GM18505 (cell line): ENCODE measurements around the gene EIF2B5.

ENCODE experiments used
- ATAC-seq: cut with Tn5 transposase; IDR thresholded peaks from one replicate; pipeline ENCODE4 v1.9.1; 2021; ENCODE audit not compliant: unreplicated experiment
- POLR2A ChIP-seq: IDR thresholded peaks from 4 replicates; pipeline ENCODE4 v1.6.1; 2011; ENCODE audit warnings: borderline replicate concordance; ENCODE audit not compliant: insufficient read depth, insufficient read length; ENCODE audit errors: extremely low read depth

The EIF2B5 gene

DNA sequence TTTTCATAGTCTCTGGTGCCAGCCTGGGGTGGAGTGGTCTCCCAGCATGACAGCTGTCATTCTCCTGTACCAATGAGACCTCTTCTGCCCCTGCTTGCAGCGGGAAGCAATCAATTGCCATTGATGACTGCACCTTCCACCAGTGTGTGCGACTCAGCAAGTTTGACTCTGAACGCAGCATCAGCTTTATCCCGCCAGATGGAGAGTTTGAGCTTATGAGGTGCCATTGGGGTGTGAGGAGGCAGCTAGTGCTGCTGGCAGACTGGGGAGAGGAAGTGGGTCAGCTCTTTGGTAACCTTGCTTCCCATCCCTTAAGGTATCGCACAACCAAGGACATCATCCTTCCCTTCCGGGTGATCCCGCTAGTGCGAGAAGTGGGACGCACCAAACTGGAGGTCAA lies 46.4 kb downstream of the EIF2B5 start:
- ATAC-seq: no peak
- TF ChIP-seq POLR2A: no peak

DNA sequence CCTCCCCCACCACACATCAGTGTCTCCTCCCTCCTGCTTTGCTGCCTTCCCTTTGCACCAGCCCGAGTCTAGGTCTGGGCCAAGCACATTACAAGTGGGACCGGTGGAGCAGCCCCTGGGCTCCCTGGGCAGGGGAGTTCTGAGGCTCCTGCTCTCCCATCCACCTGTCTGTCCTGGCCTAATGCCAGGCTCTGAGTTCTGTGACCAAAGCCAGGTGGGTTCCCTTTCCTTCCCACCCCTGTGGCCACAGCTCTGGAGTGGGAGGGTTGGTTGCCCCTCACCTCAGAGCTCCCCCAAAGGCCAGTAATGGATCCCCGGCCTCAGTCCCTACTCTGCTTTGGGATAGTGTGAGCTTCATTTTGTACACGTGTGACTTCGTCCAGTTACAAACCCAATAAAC lies 48.5 kb downstream of the EIF2B5 start:
- no peak for TF ChIP-seq POLR2A

DNA sequence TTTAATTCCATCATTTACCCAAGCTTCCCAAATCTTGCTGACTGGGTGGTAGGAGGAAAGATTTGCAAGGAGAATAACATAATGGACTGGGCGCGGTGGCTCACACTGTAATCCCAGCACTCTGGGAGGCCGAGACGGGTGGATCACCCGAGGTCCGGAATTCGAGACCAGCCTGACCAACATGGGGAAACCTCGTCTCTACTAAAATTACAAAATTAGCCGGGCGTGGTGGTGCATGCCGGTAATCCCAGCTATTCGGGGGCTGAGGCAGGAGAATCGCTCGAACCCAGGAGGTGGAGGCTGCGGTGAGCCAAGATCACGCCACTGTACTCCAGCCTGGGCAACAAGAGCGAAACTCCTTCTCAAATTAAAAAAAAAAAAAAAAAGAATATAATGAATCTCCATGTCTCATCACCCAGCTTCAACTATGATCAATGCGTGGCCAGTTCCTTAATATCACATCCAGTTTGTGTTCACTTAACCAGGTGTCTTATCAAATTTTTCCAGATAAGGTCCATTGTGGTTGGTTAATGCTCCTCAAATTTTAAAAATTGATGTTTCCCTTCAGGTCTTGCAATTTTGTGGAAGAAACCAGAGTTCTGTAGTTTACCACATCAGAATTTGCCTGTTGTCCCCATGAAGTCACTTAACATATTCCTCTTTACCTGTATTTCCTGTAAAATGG lies 49.5 kb downstream of the EIF2B5 start:
- TF ChIP-seq POLR2A: no peak
- no peak for ATAC-seq

More for the DNA sequence above, 48.5 kb downstream of the EIF2B5 start:
- ATAC-seq: no peak

DNA sequence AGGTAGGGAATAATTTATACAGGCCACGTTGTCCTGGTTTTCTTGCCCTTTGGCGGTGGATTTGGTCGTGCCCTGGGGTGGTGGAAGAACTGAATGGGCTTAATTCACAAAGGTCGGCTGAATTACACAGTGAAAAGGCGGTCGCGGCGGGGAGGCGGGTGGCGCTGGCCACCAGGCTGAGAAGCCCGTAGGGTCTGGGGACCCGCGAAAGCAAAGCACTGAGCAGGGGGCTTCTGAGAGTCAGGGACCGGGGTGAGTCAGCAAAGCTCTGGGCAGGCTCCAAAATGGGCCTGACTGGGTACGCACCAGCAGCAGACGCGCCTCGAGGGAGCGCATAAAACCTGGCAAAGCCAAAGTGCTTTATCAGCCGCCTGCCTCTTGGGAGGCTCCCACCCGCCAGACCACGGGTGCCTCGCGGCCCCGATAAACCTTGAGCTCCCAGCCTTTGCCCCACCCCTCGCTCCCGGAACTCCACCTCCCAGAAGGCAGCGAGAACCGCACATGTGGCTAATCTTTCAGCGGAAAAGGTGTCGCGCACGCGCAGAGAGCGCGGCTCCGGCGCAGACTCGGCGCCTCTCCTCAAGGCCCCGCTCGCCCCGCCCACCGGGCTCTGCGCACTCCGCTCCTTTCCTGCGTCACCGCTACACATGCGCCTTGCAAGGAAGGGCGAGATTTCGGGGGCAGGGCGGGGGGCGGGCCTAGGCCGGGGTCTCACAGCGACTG lies 50.5 kb downstream of the EIF2B5 start:
- peak; percentile 90 for ATAC-seq
- TF ChIP-seq POLR2A: peak; percentile 66

DNA sequence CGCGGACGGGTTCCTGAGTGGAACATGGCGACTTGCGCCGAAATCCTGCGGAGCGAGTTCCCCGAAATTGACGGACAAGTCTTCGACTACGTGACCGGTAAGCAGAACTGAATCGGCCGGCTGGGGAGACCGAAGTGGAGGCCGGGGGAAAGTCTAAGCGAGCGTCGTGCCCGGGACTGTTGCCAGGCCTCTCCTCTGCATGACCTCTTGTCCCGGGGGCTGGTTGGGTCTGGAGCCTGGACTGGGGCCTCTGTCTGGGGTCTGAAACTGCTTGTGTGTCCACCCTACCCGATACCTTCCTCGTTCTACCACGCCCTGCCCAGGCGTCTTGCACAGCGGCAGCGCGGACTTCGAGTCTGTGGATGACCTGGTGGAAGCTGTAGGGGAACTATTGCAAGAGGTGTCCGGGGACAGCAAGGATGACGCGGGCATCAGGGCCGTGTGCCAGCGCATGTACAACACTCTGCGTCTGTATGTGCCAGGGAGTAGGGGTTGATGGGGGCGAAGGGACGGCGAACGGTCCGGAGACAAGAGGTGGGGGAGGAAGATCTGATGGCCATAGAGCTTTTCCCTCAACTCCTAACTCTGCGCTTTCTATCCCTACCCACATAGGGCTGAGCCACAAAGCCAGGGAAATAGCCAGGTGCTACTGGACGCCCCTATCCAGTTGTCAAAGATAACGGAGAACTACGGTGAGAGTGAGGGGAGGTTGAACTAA lies 51.2 kb downstream of the EIF2B5 start, which contains the start of gene ABCF3:
TSS of gene ABCF3 (plus strand) at position 16 of the 718 bp plus-strand sequence. CDS start at position 25, 9 bp downstream.
- peak; percentile 82 for TF ChIP-seq POLR2A
- peak; percentile 22 for ATAC-seq

DNA sequence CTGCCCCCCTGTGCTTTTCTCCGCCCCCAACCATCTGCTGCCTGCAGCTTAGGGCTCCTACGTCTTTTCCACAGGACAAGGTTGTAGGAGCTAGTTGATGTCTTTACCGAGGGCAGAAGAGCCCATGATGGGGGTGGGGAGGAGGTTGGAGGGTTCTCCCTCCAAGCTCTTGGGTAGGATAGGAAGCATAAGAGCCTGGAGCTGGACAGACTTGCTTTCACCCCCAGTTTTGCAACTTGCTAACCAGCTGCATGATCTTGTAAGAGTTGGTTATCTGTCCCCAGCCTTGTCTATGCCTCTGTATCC lies 51.7 kb downstream of the EIF2B5 start:
- no peak for TF ChIP-seq POLR2A
- no peak for ATAC-seq

DNA sequence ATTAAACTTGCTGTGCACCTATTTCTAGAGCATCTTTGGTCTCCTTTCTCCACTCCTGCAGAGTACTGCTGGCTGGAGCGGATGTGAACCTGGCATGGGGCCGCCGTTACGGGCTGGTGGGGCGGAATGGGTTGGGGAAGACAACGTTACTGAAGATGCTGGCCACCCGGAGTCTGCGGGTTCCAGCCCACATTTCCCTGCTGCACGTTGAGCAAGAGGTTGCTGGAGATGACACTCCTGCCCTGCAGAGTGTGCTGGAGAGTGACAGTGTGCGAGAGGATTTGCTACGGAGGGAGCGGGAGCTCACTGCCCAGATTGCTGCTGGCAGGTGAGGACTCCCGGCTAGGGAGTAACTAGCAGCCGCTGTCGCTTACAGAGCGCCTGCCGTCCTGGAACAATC lies 52.9 kb downstream of the EIF2B5 start:
- no peak for ATAC-seq
- TF ChIP-seq POLR2A: no peak

DNA sequence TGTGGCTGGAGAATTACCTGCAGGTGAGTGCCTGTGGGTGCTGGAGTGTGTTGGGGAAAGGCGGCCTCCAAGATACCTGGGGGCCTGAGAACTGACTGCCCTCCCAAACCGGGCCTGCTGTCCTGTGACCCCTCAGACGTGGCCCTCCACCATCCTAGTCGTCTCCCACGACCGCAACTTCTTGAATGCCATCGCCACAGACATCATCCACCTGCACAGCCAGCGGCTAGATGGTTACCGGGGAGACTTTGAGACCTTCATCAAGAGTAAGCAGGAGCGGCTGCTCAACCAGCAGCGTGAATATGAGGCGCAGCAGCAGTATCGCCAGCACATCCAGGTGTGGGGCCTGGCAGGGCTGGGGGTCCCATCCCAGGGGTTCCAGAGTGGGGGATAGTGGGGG lies 54.3 kb downstream of the EIF2B5 start:
- TF ChIP-seq POLR2A: no peak
- ATAC-seq: no peak

DNA sequence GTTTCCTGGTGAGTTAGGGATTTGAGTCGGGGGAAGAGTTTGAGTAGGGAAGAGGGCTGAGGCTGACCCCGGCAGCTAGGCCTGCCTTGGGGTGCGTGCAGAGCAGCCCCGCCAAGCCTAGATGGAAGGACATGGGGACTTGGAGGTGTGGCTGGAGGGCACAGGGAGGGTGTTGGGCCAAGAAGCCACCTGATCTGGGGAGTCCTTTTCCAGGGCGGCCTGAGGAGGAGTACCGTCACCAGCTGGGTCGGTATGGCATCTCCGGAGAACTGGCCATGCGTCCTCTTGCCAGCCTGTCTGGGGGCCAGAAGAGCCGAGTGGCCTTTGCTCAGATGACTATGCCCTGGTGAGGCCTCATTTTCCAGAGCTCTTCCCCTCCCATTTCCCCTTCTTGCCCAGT lies 57.7 kb downstream of the EIF2B5 start:
- no peak for ATAC-seq

DNA sequence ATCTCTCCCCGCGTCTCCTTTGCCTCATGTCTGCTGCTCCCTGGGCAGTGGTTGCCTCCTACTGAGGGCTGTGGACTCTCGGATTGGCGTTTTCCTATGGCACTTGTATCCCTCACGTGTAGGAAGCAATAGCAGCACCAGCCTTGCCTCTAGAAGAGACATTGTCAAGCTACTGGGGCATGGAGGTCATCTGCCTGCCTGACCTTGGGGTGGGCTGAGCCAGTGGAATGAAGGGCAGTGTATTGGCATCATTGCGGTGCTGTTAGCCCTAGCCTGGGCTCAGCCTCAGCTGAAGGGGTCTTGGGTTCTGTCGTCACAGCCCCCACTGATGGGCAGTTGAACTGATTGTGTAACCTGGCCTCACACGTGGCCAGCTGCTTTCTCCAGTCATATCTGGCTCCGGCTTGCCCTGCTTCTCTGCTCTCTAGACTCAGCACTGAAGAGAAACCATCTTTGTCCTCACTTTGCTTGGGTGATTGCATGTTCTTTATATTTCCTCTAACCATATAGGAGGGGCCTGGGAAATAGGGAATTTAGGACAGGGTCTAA lies 58.9 kb downstream of the EIF2B5 start:
- ATAC-seq: no peak

More for the DNA sequence above, 57.7 kb downstream of the EIF2B5 start:
- no peak for TF ChIP-seq POLR2A

More for the DNA sequence above, 58.9 kb downstream of the EIF2B5 start:
- TF ChIP-seq POLR2A: no peak
